Left hindlimb (tissue), 1 donor: Measurements from ENCODE around the gene DNM1.
"Not testable (repeated sequence)": the region's sequence is repeated elsewhere in the genome, so short reads cannot be mapped to it uniquely, and the experiment has no call there.

Experiments
- DNase-seq: peaks from one replicate; pipeline ENCODE4 v3.0.0-alpha.2; 2018

The DNM1 gene

GRCh38 chr9:128178806-128179431 is 24.3 kb upstream of the DNM1 start:
- DNase-seq: no peak

GRCh38 chr9:128180001-128180400 is 23.2 kb upstream of the DNM1 start:
- DNase-seq: no peak

GRCh38 chr9:128180447-128180846 is 22.7 kb upstream of the DNM1 start:
- no peak for DNase-seq

GRCh38 chr9:128181480-128181879 is 21.7 kb upstream of the DNM1 start:
- not testable (repeated sequence) for DNase-seq

- no peak for DNase-seq
Measured at GRCh38 chr9:128182893-128183588, 20.1 kb upstream of the DNM1 start.

GRCh38 chr9:128185979-128186965 is 16.9 kb upstream of the DNM1 start:
- no peak for DNase-seq

- DNase-seq: no peak
Measured at GRCh38 chr9:128187361-128187760, 15.8 kb upstream of the DNM1 start.

- DNase-seq: no peak
Measured at GRCh38 chr9:128188209-128188608, 15.0 kb upstream of the DNM1 start.

- DNase-seq: no peak
Measured at GRCh38 chr9:128190013-128190412, 13.2 kb upstream of the DNM1 start.

GRCh38 chr9:128190516-128191405 is 12.4 kb upstream of the DNM1 start:
- DNase-seq: no peak

GRCh38 chr9:128191406-128192046 is 11.7 kb upstream of the DNM1 start, which contains the start of gene CIZ1:
CIZ1 (minus strand) TSS chr9:128191572; CDS start chr9:128190857, 715 bp downstream.
- DNase-seq: peak; percentile 85

GRCh38 chr9:128192601-128193371 is 10.4 kb upstream of the DNM1 start:
- peak; percentile 85 for DNase-seq

GRCh38 chr9:128193469-128194096 is 9.6 kb upstream of the DNM1 start:
- DNase-seq: no peak

GRCh38 chr9:128201441-128202369 is 1.5 kb upstream of the DNM1 start:
- no peak for DNase-seq

GRCh38 chr9:128202648-128203023 is 543 bp upstream of the DNM1 start:
- DNase-seq: no peak

GRCh38 chr9:128203707-128204551 is 750 bp downstream of the DNM1 start:
- peak; percentile 81 for DNase-seq

- no peak for DNase-seq
Measured at GRCh38 chr9:128204858-128205257, 1.7 kb downstream of the DNM1 start.

GRCh38 chr9:128205296-128205944 is 2.2 kb downstream of the DNM1 start:
- no peak for DNase-seq
